HG03103 (cell line): ENCODE measurements around the gene LGALS7.
"Not testable (repeated sequence)": the region's sequence is repeated elsewhere in the genome, so short reads cannot be mapped to it uniquely, and the experiment has no call there.

Experiments used
- ATAC-seq: cut with Tn5 transposase; IDR thresholded peaks from one replicate; pipeline ENCODE4 v1.9.1; 2021; ENCODE audit warnings: low read depth; ENCODE audit not compliant: unreplicated experiment

The LGALS7 gene

DNA sequence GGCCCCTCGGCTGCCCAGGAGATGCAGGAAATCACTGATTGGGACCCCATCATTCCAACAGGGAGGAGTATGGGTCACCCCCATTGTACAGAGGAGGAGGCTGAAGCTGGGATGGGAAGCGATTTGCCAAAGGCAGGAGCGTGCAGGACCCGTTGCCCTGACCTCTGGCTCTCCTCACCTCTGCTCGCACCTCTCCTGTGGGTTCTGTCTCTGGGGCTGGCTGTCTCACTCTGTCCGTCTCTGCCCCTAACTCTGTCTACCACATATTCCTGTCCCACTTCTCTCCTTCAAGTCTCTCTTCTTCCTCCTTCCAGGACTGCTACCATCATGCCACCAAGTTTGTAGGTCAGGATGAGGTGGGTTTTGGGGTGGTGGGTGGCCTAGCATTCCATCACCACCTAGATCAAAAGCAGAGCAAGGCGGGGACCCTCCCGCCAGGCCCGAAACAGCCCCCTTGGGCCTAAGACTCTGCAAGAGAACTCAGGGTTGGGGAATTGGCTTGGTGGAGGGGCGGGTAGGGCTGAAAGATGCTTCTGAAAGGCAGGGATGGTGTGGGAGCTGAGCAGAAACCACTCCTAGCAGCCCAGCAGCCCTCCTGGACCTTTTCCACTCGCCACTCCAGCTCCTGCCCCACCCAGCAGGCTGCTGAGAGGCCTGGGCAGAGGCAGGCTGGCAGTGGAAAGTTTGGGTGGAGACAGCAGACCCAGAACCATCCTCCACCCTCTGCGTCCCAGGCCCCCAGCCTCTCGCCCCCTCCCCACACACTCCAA, 1.0 kb upstream of the LGALS7 start:
- no peak for ATAC-seq

GRCh38 chr19:38771569-38771968, 1.7 kb downstream of the LGALS7 start:
- ATAC-seq = not testable (repeated sequence)

- ATAC-seq = not testable (repeated sequence)
Observed at GRCh38 chr19:38770949-38771275, 2.4 kb downstream of the LGALS7 start.

DNA sequence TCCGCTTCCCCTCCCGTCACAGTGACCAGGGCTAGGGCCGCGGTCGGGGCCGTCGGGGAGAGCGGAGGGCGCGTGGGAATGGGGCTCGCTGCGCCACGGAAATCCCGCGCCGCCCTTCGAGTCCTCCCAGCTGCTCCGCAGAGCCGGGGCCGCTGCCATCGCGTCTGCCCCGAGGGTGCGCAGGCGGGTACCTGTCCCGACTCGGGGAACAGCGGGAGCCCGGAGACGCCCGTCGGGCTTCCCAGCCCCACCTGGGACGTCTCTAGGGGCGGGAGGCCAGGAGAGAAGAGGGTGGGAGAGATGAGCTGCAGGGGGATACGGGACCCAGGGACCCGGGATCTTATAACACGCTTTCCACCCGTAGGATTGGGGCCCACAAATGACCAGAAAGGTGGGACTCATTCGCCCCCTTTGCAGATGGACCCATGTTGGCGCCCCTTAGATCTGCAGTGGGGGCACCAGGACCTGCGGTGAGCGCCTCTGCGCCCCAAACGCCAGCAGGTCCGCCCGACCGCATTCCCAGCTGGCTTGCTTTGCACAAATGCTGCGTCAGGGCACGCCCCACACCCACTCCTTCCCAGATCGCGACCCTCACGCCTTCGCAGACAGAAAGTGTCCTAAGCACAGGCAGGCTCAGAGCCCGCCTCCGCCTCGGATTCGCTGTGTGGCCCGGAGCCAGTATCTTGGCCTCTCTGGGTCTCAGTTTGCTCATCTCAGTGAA, 2.9 kb downstream of the LGALS7 start:
- not testable (repeated sequence) for ATAC-seq

DNA sequence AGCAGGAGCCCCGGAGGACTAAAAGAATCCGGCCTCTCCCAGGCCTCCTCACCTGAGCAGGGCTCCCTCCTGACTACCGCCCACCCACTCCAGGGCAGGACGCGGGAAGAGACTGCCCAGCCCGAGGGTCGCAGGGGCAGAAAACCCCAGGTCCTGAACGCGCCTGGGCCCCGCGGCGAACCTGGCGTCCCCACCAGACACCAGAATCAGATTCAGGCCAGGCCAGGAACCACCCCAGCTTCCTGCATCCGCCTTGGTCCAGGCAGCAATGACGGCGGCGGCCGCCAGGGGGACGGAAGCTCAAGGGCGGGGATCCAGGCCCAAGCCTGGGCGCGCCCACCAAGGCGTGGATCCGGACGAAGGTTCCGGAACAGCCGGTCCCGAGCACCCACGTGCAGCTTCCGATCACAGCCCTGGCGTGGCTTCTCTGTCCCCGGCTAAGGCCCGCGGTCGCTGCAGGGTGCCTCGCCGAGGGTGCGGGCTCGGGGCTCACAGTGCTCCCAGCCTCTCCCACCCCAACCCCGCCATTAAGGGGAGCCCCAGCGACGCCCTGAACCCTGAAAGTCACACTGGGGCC, 3.6 kb downstream of the LGALS7 start:
- ATAC-seq = peak; percentile 47

DNA sequence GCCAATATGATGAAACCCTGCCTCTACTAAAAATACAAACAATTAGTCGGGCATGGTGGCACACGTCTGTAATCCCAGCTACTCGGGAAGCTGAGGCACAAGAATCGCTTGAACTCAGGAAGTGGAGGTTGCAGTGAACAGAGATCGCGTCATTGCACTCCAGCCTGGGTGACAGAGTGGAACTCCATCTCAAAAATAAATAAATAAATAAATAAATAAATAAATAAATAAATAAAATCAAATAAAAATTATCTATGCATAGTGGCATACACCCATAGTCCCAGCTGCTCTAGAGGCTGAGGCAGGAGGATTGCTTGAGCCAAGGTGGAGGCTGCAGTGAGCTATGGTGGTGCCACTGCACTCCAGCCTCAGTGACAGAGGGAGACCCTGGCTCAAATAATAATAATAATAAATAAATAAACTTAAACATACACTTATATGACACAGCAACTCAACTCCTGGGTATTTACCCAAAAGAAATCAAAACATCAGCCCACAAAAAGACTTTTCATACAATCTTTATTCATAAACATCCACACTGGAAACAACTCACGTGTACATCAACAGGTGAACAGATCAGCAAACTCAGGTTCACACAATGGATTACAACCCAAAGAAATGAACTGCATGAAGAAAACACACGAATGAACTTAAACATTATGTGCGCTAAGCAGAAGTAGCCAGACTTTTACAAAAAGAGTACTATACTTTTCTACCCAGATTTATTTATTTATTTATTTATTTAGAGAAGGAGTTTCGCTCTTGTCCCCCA, 6.9 kb downstream of the LGALS7 start:
- no peak for ATAC-seq

- no peak for ATAC-seq
Observed at GRCh38 chr19:38765214-38765613, 8.1 kb downstream of the LGALS7 start.

- ATAC-seq = no peak
Observed at GRCh38 chr19:38763795-38764220, 9.5 kb downstream of the LGALS7 start.

GRCh38 chr19:38761884-38762389, 11.4 kb downstream of the LGALS7 start:
- not testable (repeated sequence) for ATAC-seq

- ATAC-seq = not testable (repeated sequence)
Observed at GRCh38 chr19:38760805-38761517, 12.4 kb downstream of the LGALS7 start.

DNA sequence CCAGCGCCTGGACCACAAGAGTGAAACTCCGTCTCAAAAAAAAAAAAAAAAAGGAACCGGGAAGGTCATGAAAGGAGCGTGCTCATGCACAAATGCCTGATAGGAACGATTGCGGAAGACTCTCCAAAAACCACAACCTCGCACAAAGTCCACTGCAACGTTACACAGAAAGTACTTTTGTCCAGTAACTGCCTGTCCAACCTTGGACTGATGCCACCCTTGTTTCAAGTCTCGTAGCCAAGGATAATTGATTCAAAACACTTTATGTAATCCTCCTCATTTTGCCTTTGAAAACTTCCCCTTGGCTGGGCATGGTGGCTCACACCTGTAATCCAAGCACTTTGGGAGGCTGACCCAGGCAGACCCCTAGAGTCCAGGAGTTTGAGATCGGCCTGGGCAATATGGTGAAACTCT, 13.7 kb downstream of the LGALS7 start:
- no peak for ATAC-seq

DNA sequence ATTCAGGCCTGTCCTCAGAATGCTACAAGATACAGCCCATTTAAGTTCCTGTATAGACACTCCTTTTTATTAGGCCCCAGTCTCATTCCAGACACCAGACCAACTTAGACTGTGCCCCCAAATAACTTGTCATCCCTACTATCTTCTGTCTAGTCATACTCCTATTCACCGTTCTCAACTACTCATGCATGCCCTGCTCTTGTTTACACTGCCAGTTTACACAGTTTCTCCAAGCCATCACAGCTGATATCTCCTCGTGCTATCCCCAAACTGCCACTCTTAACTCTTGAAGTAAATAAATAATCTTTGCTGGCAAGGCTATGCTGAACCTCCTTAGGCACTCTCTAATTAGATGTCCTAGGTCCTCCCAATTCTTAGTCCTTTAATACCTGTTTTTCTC, 19.1 kb downstream of the LGALS7 start:
- not testable (repeated sequence) for ATAC-seq

- ATAC-seq = not testable (repeated sequence)
Observed at GRCh38 chr19:38753783-38754182, 19.5 kb downstream of the LGALS7 start.

DNA sequence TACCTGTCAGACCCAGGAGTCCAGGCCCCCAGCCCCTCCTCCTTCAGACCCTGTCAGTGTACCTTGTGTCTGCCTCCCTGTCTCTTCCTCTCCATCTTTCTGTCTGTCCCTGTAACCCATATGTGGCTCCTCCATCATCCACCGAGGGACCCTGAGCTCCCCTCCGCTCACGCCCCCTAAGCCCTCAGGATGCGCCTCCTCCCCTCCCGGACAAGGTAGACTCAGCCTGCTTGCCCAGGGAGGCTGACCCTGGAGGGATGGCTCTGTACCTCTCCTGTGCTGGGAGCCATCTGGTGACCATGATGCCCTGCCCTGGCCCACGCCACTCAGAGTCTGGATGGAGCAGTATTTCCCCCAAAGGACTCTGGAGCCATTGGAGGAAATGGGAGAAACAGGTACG, 28.0 kb downstream of the LGALS7 start:
- no peak for ATAC-seq

- ATAC-seq = no peak
Observed at GRCh38 chr19:38744874-38745273, 28.4 kb downstream of the LGALS7 start.

- no peak for ATAC-seq
Observed at GRCh38 chr19:38744298-38744681, 29.0 kb downstream of the LGALS7 start, which contains the start of gene CAPN12. CAPN12 (minus strand) TSS chr19:38744474; CDS start chr19:38744165, 309 bp downstream.

- no peak for ATAC-seq
Observed at GRCh38 chr19:38743394-38744297, 29.7 kb downstream of the LGALS7 start.

GRCh38 chr19:38742906-38743305, 30.4 kb downstream of the LGALS7 start:
- ATAC-seq = no peak

DNA sequence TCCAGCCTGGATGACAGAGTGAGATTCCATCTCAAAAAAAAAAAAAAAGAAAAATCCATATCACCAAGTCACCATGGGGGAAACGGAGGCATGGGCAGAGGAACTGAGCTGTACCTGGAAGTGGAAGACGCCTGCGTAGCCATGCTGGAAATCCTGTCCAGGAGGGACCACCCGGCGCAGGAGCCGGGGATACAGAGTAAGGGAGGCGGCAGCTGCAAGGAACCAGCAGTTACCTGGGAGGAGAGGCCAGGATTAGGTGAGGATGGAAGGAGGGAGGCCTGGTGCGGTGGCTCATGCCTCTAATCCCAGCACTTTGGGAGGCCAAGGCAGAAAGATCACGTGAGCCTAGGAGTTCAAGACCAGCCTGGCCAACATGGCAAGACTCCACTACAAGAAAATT, 31.0 kb downstream of the LGALS7 start:
- ATAC-seq = no peak
